Fibroblast of lung (primary cell): ENCODE results near the gene ASB18. TPM values are rescaled to one million over a fixed set of nuclear protein-coding genes. Genes with fewer than 3 reads are reported as not detected.

Experiments used
- DNase-seq, 2 donors: peaks; one replicate each; pipeline versions ENCODE4 v3.0.0 to v3.0.0-alpha.2; 2010; ENCODE audit warnings: low read depth in 2 of 2
- H2AFZ ChIP-seq: 2 replicates; pipeline ENCODE4 v1.5.1; 2012; ENCODE audit warnings: low read length, control low read depth, inconsistent platforms
- H3K27ac ChIP-seq: 2 replicates; pipeline ENCODE4 v1.5.1; 2011; ENCODE audit warnings: low read length, control low read depth; ENCODE audit not compliant: insufficient read depth
- H3K27me3 ChIP-seq: 2 replicates; pipeline ENCODE4 v1.5.1; 2011; ENCODE audit warnings: mild to moderate bottlenecking, low read length; ENCODE audit not compliant: control insufficient read depth, insufficient read depth
- H3K36me3 ChIP-seq: 2 replicates; pipeline ENCODE4 v1.5.1; 2011; ENCODE audit warnings: low read length; ENCODE audit not compliant: control insufficient read depth, insufficient read depth
- H3K4me1 ChIP-seq: 2 replicates; pipeline ENCODE4 v1.5.1; 2011; ENCODE audit warnings: low read length; ENCODE audit not compliant: control insufficient read depth, insufficient read depth; ENCODE audit errors: extremely low read depth
- H3K4me2 ChIP-seq: 2 replicates; pipeline ENCODE4 v1.5.1; 2011; ENCODE audit warnings: low read length, control low read depth; ENCODE audit not compliant: insufficient read depth; ENCODE audit errors: extremely low read depth
- H3K4me3 ChIP-seq, 4 experiments: fragments of 200-600 bp in 1 of 4; sonication (generic) in 1 of 4; replicated peaks in 1 of 4; 2 replicates each; pipeline ENCODE4 v1.5.1; 2011 to 2016; ENCODE audit warnings: low read length in 4 of 4, low read depth in 3 of 4, mild to moderate bottlenecking in 3 of 4, control low read depth in 2 of 4, inconsistent platforms in 1 of 4, mixed read lengths in 1 of 4; ENCODE audit not compliant: insufficient read depth in 1 of 4; ENCODE audit errors: control extremely low read depth in 1 of 4
- H3K79me2 ChIP-seq: 2 replicates; pipeline ENCODE4 v1.5.1; 2012; ENCODE audit warnings: mild to moderate bottlenecking, low read length, inconsistent platforms; ENCODE audit not compliant: control insufficient read depth, insufficient read depth
- H3K9ac ChIP-seq: 2 replicates; pipeline ENCODE4 v1.5.1; 2011; ENCODE audit warnings: mild to moderate bottlenecking, low read length, control low read depth; ENCODE audit not compliant: insufficient read depth
- H3K9me3 ChIP-seq: 2 replicates; pipeline ENCODE4 v1.5.1; 2012; ENCODE audit warnings: low read depth, low read length; ENCODE audit not compliant: control insufficient read depth, insufficient read depth
- H4K20me1 ChIP-seq: 2 replicates; pipeline ENCODE4 v1.5.1; 2011; ENCODE audit warnings: low read length; ENCODE audit not compliant: control insufficient read depth, insufficient read depth; ENCODE audit errors: extremely low read depth
- EZH2 ChIP-seq: IDR thresholded peaks from 2 replicates; pipeline ENCODE4 v1.5.1; 2012; ENCODE audit warnings: low read length, control low read depth, mild to moderate bottlenecking; ENCODE audit errors: missing control alignments
- polyA plus RNA-seq, 2 donors: library from polyadenylated mRNA; depleted of rRNA in 1 of 2; stranded (reverse) in 1 of 2; unstranded in 1 of 2; fragments of >200 nt; gene quantifications; 2 replicates each; pipeline ENCODE4 v1.2.1, GENCODE V29; 2011 to 2012; ENCODE audit warnings: missing spikeins in 1 of 2
- total RNA-seq: library from RNA; depleted of rRNA; stranded (reverse); fragments of >200 nt; gene quantifications from 2 replicates; pipeline ENCODE4 v1.2.1, GENCODE V29; 2014
- TF ChIP-seq, protein P1 (sequence below), 2 donors: IDR thresholded peaks in 1 of 2; conservative IDR thresholded peaks in 1 of 2; 1 replicate in 1 of 2; 2 replicates in 1 of 2; pipeline ENCODE4 v1.5.1; 2011 to 2012; ENCODE audit warnings: low read length in 2 of 2, control low read depth in 1 of 2, inconsistent platforms in 1 of 2, low read depth in 1 of 2, mild to moderate bottlenecking in 1 of 2

The ASB18 gene
- total and polyA plus RNA-seq, 2 donors (not counting 1 experiment from before 2014, with no cell fraction given), result not detected

DNA sequence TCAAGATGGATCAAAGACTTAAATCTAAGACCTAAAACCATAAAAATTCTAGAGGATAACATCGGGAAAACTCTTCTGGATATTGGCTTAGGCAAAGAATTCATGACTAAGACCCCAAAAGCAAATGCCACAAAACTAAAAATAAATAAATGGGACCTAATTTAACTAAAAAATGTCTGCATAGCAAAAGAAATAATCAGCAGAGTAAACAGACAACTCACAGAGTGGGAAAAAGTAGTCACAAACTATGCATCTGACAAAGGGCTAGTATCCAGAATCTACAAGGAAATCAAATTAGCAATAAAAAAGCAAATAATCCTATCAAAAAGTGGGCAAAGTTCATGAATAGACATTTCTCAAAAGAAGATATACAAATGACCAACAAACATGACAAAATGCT lies 18.2 kb upstream of the ASB18 start:
- Histone ChIP-seq H4K20me1 (no peaks in the 10 kb centered on the region), H3K9me3 (no peaks in the 10 kb centered on the region), H3K4me1 (no peaks in the 10 kb centered on the region), H3K36me3 (no peaks in the 10 kb centered on the region), H2AFZ (no peak overlapping the region), H3K27me3 (no peaks in the 10 kb centered on the region), H3K4me2 (no peak overlapping the region), H3K9ac (no peak overlapping the region), H3K27ac (no peak overlapping the region), H3K4me3 (no peak overlapping the region), H3K79me2 (no peaks in the 10 kb centered on the region)
- no peak for TF ChIP-seq EZH2
- TF ChIP-seq, protein P1, sequence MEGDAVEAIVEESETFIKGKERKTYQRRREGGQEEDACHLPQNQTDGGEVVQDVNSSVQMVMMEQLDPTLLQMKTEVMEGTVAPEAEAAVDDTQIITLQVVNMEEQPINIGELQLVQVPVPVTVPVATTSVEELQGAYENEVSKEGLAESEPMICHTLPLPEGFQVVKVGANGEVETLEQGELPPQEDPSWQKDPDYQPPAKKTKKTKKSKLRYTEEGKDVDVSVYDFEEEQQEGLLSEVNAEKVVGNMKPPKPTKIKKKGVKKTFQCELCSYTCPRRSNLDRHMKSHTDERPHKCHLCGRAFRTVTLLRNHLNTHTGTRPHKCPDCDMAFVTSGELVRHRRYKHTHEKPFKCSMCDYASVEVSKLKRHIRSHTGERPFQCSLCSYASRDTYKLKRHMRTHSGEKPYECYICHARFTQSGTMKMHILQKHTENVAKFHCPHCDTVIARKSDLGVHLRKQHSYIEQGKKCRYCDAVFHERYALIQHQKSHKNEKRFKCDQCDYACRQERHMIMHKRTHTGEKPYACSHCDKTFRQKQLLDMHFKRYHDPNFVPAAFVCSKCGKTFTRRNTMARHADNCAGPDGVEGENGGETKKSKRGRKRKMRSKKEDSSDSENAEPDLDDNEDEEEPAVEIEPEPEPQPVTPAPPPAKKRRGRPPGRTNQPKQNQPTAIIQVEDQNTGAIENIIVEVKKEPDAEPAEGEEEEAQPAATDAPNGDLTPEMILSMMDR (conservative IDR thresholded peaks at IDR 0.05 in 1 of 2, IDR thresholded peaks at IDR 0.05 in 1 of 2; ENCODE audit: low read depth in 1 of 2, low read length in 2 of 2), result no peak
- DNase-seq, result no peak

DNA sequence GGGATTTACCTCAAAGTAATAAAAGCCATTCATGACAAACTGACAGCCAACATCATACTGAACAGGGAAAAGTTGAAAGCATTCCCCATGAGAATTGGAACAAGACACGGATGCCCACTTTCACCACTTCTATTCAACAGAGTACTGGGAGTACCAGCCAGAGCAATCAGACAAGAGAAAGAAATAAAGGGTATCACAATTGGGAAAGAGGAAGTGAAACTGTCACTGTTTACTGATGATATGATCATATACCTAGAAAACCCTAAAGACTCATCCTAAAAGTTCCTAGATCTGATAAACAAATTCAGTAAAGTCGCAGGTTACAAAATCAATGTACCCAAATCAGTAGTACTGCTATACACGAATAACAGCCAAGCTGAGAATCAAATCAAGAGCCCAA lies 17.2 kb upstream of the ASB18 start:
- Histone ChIP-seq H4K20me1 (no peaks in the 10 kb centered on the region), H3K4me2 (no peak overlapping the region), H3K9me3 (no peaks in the 10 kb centered on the region), H3K27ac (no peak overlapping the region), H3K79me2 (no peaks in the 10 kb centered on the region), H2AFZ (no peak overlapping the region), H3K27me3 (no peaks in the 10 kb centered on the region), H3K9ac (no peak overlapping the region), H3K4me3 (no peak overlapping the region), H3K4me1 (no peaks in the 10 kb centered on the region), H3K36me3 (no peaks in the 10 kb centered on the region)
- TF ChIP-seq, protein P1 (conservative IDR thresholded peaks at IDR 0.05 in 1 of 2, IDR thresholded peaks at IDR 0.05 in 1 of 2; ENCODE audit: low read depth in 1 of 2, low read length in 2 of 2), result no peak
- no peak for TF ChIP-seq EZH2
- no peak for DNase-seq

DNA sequence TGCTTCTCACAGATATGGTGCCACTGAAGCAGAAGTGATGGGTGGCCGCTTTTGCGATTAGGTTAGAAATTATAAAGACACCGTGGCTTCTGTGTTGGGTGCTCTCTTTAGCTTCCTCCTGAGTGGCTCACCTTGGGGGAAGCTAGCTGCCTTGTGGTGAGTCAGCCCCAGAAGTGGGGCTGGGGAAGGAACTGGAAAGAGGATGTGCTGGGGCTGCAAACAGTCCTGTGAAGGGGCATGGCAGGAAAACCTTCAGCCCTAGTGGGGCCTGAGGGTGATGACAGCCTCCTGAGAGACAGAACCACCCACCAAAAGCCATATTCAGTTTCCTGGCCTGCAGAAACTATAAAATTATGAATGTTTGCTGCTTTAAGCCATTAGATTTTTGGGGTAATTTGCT lies 8.9 kb upstream of the ASB18 start:
- no peak overlapping the region for H3K27ac ChIP-seq
- H3K4me3 ChIP-seq, result no peak overlapping the region
- no peaks in the 10 kb centered on the region for H3K79me2 ChIP-seq
- DNase-seq, result no peak
- H3K4me1 ChIP-seq, result no peaks in the 10 kb centered on the region
- H3K36me3 ChIP-seq, result no peaks in the 10 kb centered on the region
- no peak overlapping the region for H2AFZ ChIP-seq
- TF ChIP-seq EZH2, result no peak
- TF ChIP-seq, protein P1 (conservative IDR thresholded peaks at IDR 0.05 in 1 of 2, IDR thresholded peaks at IDR 0.05 in 1 of 2; ENCODE audit: low read depth in 1 of 2, low read length in 2 of 2), result no peak
- no peak overlapping the region for H3K4me2 ChIP-seq
- H3K27me3 ChIP-seq, result no peaks in the 10 kb centered on the region
- H3K9ac ChIP-seq, result no peak overlapping the region
- H4K20me1 ChIP-seq, result no peaks in the 10 kb centered on the region
- H3K9me3 ChIP-seq, result no peaks in the 10 kb centered on the region
